GM10266 (cell line): ENCODE measurements around the gene PLCH1.

Source experiments
- DNase-seq: peaks from one replicate; pipeline ENCODE4 v3.0.0; 2012; ENCODE audit errors: extremely low spot score
- CTCF ChIP-seq: IDR thresholded peaks from 2 replicates; pipeline ENCODE4 v1.5.1; 2012; ENCODE audit warnings: mild to moderate bottlenecking, low read depth; ENCODE audit not compliant: control insufficient read depth, insufficient read depth; ENCODE audit errors: missing control alignments

The PLCH1 gene

GRCh38 chr3:155448531-155448930 lies 296.3 kb downstream of the PLCH1 start:
- TF ChIP-seq CTCF = no peak
- DNase-seq = no peak

GRCh38 chr3:155446366-155446765 lies 298.5 kb downstream of the PLCH1 start:
- no peak for TF ChIP-seq CTCF
- DNase-seq = no peak

GRCh38 chr3:155444771-155445170 lies 300.1 kb downstream of the PLCH1 start:
- no peak for TF ChIP-seq CTCF
- no peak for DNase-seq

- DNase-seq = no peak
- no peak for TF ChIP-seq CTCF
These were observed 301.1 kb downstream of the PLCH1 start for GRCh38 chr3:155443815-155444214.

GRCh38 chr3:155442072-155442471 lies 302.8 kb downstream of the PLCH1 start:
- no peak for DNase-seq
- TF ChIP-seq CTCF = no peak

- TF ChIP-seq CTCF = no peak
- DNase-seq = no peak
These were observed 303.4 kb downstream of the PLCH1 start for GRCh38 chr3:155441506-155441905.

GRCh38 chr3:155441026-155441425 lies 303.8 kb downstream of the PLCH1 start:
- TF ChIP-seq CTCF = no peak
- no peak for DNase-seq
